ENCODE data around the gene CLN6. TPM values are rescaled to one million over a fixed set of nuclear protein-coding genes. Genes with fewer than 3 reads are reported as not detected.

CLN6 gene
- total RNA-seq, 1 experiment from 2014 or later, result 71.9 TPM

GRCh38 chr15:68265674-68266073 lies 36.1 kb upstream of the CLN6 start:
- no peaks in the 10 kb centered on the region for H3K9me3 ChIP-seq (ENCODE audit: control insufficient read depth, low read depth, low read length)
- no peak overlapping the region for H4K8ac ChIP-seq (replicated peaks; ENCODE audit: insufficient read length, low read depth, low read length)
- H2BK20ac ChIP-seq (ENCODE audit: low read depth, low read length, poor library complexity, severe bottlenecking), result peak overlapping the region; percentile 75
- H4K5ac ChIP-seq (ENCODE audit: insufficient read length, low read depth, low read length), result no peak overlapping the region
- H2BK15ac ChIP-seq (ENCODE audit: low read depth, low read length), result no peak overlapping the region
- no peak overlapping the region for H3K9ac ChIP-seq (ENCODE audit: extremely low read depth, insufficient read length, low read length)
- no peak overlapping the region for H3K23ac ChIP-seq (ENCODE audit: insufficient read length, low read depth, low read length)
- H3K14ac ChIP-seq (ENCODE audit: insufficient read depth, low read length), result no peak overlapping the region
- H3K9me3 Mint-ChIP-seq, result peaks cover 0 to 3% of the 10 kb centered on the region in 2 experiments; a peak in 1 of 5 replicates
- no peaks in the 10 kb centered on the region for H4K20me1 ChIP-seq (ENCODE audit: control insufficient read depth, insufficient read depth, insufficient read length)
- H2AFZ ChIP-seq (ENCODE audit: low read length), result no peak overlapping the region
- no peaks in the 10 kb centered on the region for H3K27me3 ChIP-seq (ENCODE audit: insufficient read depth, low read length)
- no peak for DNase-seq
- no peak overlapping the region; a peak in 1 of 5 replicates for H3K4me3 Mint-ChIP-seq
- H3K18ac ChIP-seq (ENCODE audit: insufficient read length, low read depth, low read length), result no peak overlapping the region
- no peak overlapping the region for H2BK5ac ChIP-seq (ENCODE audit: insufficient read length, low read length)
- no peak overlapping the region for H2AK5ac ChIP-seq (ENCODE audit: insufficient read length, low read length)
- H3K79me2 ChIP-seq (ENCODE audit: insufficient read depth, low read length), result no peaks in the 10 kb centered on the region
- H3K4me1 ChIP-seq (ENCODE audit: insufficient read depth, low read length), result peaks cover 2% of the 10 kb centered on the region; the same call in 1 of the 2 replicates
- no peaks in the 10 kb centered on the region for H3K27me3 Mint-ChIP-seq (ENCODE audit: low read depth)
- no peak overlapping the region for H4K91ac ChIP-seq (ENCODE audit: insufficient read length, low read depth, low read length)
- peak overlapping the region in 1 of 3 experiments; percentile 48; a peak in 2 of 7 replicates for H3K27ac Mint-ChIP-seq
- H3K27ac ChIP-seq (ENCODE audit: insufficient read length, low read depth, low read length), result no peak overlapping the region
- no peak overlapping the region for H3K4ac ChIP-seq (ENCODE audit: low read depth, low read length)
- no peaks in the 10 kb centered on the region for H3K23me2 ChIP-seq (ENCODE audit: insufficient read length, low read depth, low read length, poor library complexity, severe bottlenecking)
- H3K4me2 ChIP-seq (ENCODE audit: insufficient read depth, insufficient read length, low read length), result no peak overlapping the region
- no peak overlapping the region for H2BK12ac ChIP-seq (ENCODE audit: insufficient read length, low read depth, low read length)
- no CpG with 5 or more reads among the region's 3 CpGs for WGBS (ENCODE audit: extremely low coverage, insufficient read length, low lambda C conversion rate)
- H2BK120ac ChIP-seq (ENCODE audit: low read depth, low read length, poor library complexity, severe bottlenecking), result no peak overlapping the region
- no peak overlapping the region for H3K56ac ChIP-seq (ENCODE audit: insufficient read length, low read depth, low read length)
- no peak for TF ChIP-seq CTCF (conservative IDR thresholded peaks at IDR 0.05)
- no peaks in the 10 kb centered on the region for H3K79me1 ChIP-seq (ENCODE audit: insufficient read depth, low read depth, low read length, poor library complexity, severe bottlenecking)
- peaks cover 41 to 50% of the 10 kb centered on the region in 2 experiments for H3K4me1 Mint-ChIP-seq
- no peak overlapping the region for H3T11ph ChIP-seq (ENCODE audit: low read length)
- peaks cover 0 to 2% (median 0%) of the 10 kb centered on the region in 3 experiments; a peak in 3 of 7 replicates for H3K36me3 Mint-ChIP-seq (ENCODE audit: insufficient read depth in 1 of 3, low read depth in 3 of 3)

All from H9 (cell line).